ENCODE results near the gene CDHR2. TPM values are rescaled to one million over a fixed set of nuclear protein-coding genes. Genes with fewer than 3 reads are reported as not detected.

The CDHR2 gene
- polyA plus RNA-seq, 1 donor: 0.17 TPM

DNA sequence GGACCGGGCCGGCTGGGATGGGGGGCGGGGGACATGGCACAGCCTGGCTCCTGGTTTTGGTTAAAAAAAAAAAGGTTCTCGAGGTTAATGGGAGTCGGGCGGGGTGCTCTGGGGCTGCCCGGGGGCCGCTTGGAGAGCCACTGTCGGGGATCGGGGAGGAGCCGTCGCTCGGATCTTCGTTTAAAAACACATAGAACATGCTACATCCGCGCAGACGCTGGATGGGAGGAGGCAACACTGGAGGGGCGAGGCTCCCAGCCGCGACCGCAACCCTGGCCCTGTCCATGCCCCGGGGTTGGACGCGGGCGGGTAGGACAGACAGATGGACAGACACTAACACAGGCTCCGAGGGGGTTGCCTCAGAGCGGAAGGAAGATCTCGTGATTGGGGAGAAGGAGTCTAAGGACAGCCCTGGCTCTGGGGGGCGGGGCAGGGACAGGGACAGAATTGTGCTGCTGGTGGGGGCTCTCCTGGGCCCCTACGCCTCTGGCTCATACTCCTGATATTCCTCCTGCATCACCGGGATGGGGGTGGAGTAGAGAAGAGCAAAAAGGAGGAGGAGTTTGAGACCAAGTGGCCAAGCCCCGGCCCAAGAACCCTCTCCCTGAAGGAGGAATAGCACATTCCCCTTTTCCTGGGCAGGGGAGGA lies 71.3 kb downstream of the CDHR2 start:
- no peak for DNase-seq

DNA sequence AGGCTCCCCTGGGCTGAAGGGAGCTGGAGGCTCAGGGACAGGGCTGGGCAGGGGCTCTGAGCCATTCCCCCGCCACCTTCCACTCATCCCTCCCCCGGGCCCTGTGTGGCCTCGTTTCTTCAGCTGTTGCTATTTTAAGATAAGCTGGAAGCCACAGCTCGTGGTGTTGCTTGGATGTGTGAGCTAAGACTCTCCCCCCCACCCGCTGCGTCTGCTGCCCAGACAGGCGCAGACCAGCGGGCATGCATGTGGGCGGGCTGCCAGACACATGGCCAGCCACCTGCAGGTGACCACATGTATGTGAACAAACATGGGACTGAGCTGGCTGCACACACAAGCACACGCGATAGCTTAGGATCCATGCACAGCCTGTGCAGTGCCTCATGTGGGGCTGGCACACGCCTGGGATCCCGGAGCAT lies 72.5 kb downstream of the CDHR2 start:
- DNase-seq: no peak

DNA sequence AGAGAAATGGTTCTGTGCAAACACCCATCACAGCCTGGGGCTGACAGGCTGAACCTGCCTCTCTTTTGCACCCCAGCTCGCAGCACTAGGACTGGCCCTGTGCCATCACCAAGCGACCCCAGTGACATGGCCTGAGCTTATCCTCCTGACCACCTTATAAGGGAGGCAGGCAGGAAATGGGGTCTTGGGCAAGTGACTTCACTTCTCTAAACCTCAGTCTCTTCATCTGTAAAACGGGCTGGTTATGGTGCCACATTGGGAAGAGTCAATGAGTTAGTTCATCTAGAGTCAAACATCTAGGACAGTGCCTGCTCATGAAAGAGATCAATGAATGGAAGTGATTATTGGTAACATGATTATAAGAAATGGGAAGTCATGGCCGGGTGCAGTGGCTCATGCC lies 75.0 kb downstream of the CDHR2 start:
- DNase-seq: no peak

DNA sequence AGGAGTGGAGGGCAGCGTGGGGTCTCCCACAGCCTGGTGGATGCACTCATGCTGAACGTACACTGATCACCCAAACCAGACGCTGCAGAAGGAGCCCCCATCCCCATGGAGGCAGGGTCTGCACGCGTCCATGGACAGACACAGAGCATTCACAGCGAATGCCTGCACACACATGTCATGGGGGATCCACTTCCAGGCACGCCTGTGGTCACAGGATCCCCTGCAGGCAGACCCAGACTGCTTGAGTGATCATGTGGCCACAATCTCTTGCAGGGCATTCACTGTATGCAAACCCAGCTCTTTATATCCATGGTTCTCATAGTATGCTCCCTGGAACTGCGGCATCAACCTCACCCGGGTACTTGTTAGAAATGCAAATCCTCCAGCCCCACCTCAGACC lies 75.8 kb downstream of the CDHR2 start:
- DNase-seq: no peak

DNA sequence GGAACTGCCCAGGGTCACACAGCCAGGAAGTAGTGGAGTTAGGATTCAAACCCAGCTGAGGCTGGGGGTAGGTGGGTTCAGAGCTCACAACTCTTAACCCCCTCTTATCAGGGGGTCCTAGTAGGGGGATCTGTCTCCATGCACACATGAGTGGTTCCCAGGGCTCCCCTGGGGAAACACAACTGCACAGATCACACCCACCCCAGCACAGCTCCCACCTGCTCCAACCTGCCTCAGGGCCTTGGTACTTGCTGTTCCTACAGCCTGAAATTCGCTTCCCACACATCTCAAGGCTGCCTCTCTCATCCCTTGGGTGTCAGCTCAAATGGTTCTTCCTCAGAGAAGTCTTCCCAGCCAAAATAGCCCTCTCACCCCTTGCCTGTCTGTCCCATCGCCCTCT lies 76.4 kb downstream of the CDHR2 start:
- no peak for DNase-seq

DNA sequence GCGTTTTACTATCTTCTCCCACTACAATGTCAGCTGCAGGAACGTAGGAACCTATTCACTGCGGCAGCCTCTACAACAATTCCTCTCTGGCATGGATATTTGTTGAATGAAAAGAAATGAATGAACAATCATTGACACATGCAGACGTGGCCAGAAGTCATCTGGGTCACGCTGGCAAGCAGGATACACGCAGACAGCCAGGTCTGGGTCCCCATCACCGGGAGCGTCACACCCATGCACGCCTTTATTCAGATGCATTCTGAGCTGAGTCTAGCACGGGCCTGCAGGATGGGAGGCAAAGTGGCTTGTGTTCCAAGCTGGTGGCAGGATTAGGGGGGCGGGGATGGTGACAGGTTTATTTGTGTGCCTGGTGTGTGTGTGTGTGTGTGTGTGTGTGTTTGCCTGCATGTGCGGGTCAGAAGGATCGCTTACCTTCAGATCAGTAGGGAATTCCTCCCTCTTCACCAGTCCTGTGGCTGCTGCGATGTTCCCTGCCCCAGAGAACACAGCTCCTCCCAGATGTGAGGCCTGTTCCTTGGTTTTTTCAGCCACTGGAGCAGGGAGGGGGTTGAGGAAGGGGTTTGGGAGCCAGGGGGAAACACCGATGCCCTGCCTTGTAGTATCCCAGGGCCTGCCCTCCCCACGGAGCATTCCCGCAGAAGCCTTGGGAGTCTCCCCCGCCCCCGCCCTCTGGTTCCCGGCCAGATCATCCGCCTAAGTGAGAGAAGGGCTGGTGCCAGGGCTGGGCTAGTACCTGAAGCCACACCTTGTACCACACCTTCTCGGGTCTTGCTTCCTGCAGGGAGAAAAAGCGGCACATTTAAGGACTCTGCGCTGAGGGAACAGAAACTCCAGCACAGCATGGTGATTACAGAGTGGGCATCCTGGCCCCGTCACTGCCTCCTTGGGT lies 77.1 kb downstream of the CDHR2 start:
- DNase-seq: no peak

DNA sequence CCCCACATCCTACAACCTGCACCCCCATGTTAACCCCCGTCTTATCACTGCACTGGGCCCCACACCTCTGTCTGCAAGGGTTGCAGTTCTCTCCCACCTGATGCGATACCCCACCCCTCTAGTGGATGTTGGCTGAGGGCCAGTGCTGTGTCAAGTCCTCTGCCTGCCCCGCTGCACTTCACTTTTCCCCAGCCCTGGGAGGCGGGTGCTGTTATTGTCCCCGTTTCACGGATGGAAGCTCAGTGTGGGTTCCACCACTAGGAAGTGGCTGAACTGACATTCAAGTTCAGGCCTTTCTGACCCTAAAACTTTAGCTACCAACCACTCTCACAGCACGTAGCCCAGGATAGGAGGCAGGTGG lies 77.7 kb downstream of the CDHR2 start:
- no peak for DNase-seq

DNA sequence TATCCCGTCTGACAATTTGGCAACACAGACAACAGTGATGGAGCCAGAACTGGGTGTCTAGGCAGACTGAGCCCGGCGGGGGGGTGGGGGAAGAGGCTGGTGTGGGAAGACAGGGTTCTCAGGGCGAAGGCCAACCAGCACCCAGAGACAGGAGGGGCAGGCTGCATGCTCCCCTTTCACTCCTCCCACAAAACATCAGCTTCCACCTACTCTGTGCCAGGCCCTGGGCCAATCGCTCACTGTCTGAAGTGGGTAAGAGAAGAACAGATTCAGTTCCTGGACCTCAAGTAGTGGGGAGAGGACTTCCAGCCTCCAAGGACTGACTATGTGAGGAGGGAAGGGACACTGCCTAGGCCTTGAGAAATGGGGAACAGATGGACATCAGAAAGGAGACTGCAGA lies 78.4 kb downstream of the CDHR2 start:
- no peak for DNase-seq

DNA sequence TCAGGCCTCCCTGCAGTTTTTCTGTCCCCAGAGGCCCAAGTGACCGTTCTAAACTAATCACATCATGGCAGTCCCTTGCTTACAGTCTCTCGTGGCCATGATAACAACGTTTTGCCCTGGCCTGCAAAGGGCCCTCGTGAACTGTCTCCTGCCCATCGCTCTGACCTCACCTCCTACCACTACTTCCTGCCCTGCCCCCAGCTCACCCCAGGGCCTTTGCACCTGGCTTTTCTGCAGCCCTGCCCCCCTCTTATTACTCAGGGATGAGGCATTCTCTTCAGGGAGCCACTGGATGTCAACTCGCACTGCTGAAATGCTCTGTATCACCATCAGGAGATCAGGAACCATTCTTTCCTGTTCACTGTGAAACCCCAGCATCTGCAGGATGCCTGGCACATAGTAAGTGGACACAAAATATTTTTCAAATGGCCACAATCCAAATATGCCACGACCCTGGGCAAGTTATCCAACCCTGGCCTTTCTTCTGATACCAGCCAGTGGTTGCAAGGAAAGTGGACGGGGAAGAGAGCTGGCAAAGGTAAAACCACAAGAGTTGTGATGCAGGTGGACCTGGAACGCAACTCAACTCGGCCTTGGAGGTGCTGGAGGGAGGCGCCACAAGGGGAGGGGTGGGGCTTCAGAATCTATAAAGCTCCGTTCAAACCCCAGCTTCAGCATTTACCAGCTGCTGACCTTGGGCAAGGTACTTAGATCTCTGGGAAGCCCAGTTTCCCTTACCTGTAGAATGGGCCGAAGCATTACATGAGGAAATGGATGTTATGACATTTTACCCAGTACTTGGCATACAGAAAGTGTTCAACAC lies 79.5 kb downstream of the CDHR2 start:
- no peak for DNase-seq

DNA sequence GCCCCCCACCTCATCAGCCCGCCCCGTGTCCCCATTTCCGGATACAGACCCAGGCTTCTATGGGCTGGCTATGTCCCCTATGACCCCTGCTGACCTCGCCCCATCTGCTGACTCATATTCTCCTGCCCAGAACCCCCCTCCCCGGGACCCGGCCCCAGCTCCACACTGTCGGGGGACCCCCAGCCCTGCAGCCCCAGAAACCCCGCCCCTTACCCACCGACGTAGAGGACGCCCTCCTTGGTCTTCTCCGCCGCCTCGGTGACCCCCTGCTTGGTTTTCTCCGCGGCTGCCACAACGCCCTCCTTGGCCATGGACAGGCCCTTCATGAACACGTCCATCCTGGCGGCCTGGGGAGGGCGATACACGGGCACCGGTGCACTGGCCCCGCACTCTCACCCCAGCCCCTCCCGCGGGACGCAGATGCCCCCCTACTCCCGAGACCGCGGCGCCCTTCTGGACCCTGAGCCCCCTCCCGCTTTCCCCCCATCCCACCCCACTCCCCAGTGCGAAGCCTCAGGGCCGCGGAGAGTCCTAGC lies 80.2 kb downstream of the CDHR2 start:
- no peak for DNase-seq

DNA sequence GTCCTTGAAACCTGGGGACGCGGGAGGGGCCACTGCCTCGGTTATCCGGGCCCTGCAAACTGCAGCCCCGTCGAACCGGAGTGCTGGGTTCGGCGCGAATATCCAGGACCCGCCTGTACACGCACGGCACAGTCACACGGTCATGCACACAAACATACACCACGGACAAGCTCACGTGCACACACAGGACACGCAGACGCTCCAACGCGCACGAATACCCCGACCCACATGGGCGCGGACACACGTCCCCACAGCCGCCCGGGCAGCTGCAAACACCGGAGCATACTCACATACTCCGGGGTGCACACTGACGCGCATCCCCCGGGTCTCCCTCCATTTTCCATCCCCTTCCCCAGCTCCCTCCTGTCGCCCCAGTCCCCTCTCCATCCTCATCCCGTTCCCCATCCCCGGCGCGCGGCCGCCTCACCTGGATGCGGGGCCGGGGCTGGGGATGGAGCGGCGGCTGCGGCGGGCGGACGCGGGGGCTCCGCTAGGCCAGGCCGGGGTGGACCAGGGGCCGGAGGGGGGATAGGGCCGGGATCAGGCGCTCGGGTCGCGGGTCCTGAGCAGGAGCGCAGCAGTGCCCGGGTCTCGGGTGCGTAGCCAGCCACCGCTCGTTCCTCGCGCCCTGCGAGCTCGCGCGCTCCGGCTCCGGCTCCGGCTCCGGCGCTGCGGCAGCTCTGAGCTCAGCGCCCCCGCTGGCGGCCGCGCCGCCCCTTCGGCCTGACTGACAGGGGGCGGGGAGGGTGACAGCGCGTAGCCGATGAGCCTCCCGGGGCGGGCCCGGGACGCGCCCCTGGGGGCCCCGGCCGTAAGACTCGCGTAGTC lies 80.9 kb downstream of the CDHR2 start, which contains the start of the genes EIF4E1B and SNCB:
Gene EIF4E1B, plus strand, starts transcription at position 823 of the 828 bp plus-strand sequence. CDS start 12,113 bp downstream, outside the sequence.
Gene SNCB, minus strand, starts transcription at position 682 of the 828 bp plus-strand sequence. CDS start 880 bp downstream, outside the sequence.
- peak; percentile 55 for DNase-seq

DNA sequence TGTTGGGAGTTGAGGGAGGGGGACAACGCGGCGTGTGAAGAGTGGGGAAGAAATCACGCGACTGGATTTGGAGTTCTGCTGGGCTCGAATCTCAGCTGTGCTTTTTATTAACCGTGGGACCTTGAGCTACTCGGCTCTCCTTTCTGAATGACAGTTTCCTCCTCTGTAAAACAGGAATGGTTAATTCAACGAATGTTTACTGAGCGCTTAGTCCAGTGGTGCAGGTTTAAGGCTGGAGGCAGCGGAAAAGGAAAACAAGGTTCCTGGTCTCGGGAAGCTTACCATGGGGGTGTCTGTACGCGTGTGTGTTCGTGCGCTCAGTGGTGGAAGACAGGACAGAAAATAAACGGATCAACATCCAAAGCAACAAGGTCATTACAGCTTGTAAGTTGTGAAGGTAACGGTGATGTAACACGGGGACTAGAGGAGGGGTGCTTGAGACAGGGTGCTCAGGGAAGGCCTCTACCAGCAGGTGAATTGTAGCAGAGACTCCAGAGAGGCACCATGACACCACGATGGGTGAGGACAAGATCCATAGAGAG lies 81.6 kb downstream of the CDHR2 start:
- no peak for DNase-seq

DNA sequence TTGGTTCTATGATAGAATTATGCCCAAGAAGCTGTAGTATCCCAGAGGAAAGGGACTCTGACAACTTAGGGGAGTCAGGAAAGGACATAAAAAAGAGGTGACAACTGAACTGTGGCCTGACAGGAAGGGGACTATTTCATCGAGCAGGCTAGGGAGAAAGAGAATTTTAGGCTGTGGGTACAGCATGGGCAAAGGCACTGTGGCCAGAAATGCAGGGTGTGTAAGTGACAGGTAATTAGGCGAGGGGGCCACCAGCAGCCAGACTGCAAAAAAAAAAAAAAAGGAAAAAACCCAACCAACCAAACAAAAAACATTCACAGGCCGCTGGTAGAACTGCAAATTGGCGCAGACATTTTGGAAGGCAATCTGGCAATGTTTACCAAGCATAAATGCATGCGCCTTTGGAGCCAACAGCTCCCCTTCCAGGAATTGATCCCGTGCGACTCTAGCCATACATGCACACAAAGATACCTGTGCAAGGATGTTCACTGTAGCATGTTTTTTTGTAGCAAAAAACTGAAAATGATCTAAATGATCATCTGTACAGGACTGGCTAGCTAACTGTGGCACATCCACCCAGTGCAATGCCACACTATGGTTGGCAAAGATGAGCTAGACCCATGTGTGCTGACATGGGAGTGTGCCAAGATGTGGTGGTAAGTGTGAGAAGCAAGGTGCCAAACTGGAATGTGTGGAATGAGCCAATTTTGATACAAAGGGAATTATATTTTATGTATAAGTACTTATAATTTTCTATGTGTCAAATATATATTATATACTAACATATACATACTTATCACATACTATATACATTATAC lies 82.5 kb downstream of the CDHR2 start:
- no peak for DNase-seq

DNA sequence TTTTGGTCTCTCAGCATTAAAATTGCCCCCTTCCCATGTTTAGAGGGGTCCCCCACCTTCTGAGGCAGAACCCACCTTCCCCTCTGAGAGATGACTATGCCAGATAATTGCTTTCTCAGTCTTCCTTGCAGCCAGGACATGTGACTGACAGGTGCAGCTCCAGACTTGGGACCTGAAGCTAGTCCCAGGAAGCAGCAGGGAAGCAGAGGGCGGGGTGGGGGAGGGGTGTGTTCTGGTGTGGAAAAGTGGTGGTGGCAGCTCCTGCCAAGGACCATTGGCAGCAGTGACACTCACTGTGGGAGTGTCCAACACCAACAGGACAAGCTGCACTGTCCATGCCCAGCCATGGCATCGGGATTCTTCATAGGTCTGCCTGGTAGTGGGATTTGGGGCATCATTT lies 83.6 kb downstream of the CDHR2 start:
- no peak for DNase-seq

DNA sequence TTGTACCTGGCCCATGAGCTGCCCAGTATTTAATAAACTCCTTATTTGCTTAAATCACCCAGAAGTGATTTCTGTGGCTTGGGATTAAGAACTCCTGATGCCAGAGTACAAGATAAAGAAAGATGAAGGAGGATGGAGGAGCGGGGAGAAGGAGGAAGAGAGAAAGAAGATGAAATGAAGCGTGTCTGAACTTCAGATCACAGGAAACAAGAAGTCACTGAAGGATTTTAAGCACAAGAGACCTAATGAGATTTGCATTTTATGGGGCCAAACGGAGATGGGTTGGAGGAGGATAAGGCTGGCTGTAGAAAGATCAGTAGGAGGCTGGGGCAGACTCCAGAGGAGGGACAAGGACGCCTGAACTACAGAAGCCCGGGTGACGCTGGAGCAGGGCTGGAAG lies 84.5 kb downstream of the CDHR2 start:
- DNase-seq: no peak

DNA sequence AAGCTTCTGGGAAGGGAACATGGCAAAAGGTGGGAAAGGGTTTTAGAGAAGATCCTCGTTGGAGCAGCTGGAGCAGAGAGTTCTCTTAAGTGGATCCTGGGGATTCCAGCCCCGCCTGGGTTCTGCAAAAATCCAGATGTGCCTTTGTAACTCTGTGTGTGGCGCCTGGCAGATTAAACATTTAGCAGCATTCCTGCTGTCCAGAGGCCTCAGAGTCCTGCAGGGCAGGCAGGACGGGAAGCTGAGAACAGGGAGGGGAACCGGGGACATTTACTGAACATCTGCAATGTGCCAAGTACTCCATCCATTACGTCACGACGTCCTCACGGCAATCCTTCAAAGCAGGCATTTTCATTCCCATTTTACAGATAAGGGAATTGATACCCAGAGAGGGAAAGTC lies 87.3 kb downstream of the CDHR2 start:
- no peak for DNase-seq

DNA sequence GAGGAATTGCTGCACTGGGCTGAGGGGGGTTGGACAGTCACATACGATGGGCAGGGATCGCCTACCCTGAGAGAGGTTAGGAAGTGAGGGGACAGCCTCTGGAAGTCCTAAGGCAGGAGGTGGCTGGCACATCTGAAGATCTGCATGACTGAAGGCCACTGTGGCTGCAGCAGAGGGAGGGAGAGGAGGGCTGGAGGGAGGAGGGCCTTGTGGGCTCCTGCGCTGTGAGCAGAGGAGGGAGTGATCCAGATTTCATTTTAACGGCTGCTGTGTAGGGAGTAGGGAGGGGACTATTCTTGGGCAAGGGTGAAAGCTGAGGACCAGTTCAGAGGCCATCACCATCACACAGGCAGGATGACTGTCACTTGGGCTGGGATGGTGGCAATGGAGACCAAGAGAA lies 88.4 kb downstream of the CDHR2 start:
- DNase-seq: no peak

DNA sequence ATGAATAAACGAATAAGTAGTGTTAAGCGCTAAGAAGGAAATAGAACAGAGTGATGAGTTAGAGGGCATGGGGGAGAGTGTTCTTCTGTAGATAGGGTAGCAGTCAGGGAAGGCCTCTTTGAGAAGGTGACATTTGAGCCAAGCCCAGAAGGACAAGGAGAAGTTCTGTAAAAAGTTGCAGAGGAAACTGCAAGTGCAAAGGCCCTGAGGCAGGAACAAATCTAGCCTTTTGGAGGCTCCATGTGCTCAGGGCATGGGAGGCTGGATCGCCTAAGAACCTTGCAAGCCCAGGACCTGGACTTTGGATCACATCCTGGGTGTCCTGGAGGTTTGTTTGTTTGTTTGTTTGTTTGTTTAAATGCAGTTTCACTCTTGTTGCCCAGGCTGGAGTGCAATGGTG lies 89.3 kb downstream of the CDHR2 start:
- DNase-seq: no peak

DNA sequence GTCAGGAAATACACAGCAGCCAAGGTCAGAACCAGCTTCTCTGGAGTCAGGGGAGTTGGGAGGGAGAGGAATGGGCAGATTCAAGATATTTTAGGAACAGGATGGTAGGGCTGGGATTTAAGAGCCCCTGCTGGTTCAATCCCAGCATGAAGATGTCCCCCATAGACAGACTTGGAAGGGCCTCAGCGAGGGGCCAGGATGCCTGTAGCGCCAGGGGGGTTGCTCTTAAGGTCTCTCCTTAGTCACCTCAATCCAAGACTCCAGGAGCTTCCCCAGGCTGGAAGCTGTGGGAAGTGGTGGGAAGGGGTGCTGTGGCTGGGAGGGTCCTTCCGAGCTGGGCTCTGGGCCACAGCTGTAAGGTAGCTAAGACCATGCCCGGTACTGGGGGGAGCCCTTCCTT lies 90.1 kb downstream of the CDHR2 start:
- no peak for DNase-seq

DNA sequence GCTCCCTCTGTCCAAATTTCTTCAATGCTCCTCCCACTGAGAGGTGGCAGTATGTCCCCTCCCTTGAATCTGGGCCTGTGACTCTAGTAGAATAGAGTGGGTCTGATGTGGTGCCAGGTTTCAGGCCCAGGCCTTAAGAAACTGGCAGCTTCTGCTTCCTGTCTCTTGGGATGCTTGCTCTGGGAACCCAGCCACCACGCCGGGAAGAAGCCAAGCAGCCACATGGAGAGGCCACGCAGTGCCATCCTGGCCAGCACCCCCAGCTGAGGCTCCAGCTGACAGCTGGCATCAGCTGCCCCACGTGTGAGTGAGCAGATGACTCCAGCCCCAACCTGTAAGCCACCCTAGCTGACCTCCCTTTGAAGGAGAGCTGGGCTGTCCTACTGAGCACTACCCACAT lies 90.8 kb downstream of the CDHR2 start:
- no peak for DNase-seq

DNA sequence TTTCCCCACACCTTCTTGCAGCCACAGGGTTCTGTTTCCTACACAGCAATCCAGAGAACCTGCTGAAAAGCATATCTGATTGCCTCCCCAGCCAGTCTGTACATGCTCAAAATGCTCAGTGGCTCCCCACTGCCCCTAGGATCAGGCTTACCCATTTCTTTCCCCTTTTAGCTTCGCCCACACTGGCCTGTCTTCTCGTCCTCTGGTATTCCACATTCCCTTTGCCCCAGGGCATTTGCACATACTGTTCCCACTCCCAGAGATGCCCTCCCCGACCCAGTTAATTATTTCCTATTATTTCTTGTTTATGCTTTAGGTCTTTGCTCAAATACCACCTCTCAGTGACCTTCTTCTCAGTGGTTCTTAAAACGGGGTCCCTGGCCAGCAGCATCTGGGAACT lies 91.5 kb downstream of the CDHR2 start:
- DNase-seq: no peak
